ENCODE measurements around the gene LSAMP. TPM values are rescaled to one million over a fixed set of nuclear protein-coding genes. Genes with fewer than 3 reads are reported as not detected.

Gene LSAMP
- total and polyA plus RNA-seq, 2 of the 4 experiments (the other 2 are of a cell fraction) = 7.9 to 8.0 TPM

DNA sequence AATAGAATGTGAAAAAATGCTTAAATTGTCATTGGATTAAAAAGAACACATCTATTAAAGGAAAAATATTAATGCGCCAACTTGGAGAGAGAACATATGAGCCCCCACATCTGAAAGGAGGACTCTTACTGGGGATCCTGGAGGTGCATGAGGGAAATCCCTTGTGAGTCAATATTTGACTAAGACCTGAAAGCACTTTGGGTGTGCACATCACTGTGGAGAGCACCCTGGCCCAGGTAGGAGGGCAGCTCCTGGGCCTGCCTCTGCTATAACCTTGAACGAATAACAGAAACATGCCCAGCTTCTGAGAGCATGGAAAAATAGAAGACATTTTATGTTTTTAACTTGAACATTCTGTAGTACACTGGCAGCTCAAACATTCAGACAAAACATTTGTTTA lies 622.2 kb downstream of the LSAMP start:
- no peak overlapping the region for H3K4me3 ChIP-seq (ENCODE audit: insufficient read depth, low read depth, low read length)
- dilution Hi-C loops (cut with HindIII; ENCODE audit: low sequenced_read_pairs, unreplicated experiment) = no loop called here
- H3K27me3 ChIP-seq (ENCODE audit: control insufficient read depth, insufficient read depth, low read length) = no peaks in the 10 kb centered on the region
- H3K14ac ChIP-seq (replicated peaks; ENCODE audit: low read depth, low read length) = no peak overlapping the region
- no peak overlapping the region for H3K27ac ChIP-seq (ENCODE audit: insufficient read depth, low read length)
- no peak overlapping the region for H2BK5ac ChIP-seq (ENCODE audit: low read depth, low read length, poor library complexity, severe bottlenecking)
- no peaks in the 10 kb centered on the region for H3K79me1 ChIP-seq (ENCODE audit: low read depth in 1 of 2, low read length in 2 of 2)
- H4K91ac ChIP-seq (ENCODE audit: insufficient read depth, low read depth, low read length) = no peak overlapping the region
- H4K20me1 ChIP-seq (ENCODE audit: insufficient read depth, low read length) = no peaks in the 10 kb centered on the region
- TF ChIP-seq RFX5 (IDR thresholded peaks at IDR 0.05; ENCODE audit: low read depth, low read length) = no peak
- no peak for TF ChIP-seq BHLHE40 (IDR thresholded peaks at IDR 0.05; ENCODE audit: low read depth, low read length)
- no peak for TF ChIP-seq CEBPB (IDR thresholded peaks at IDR 0.05; ENCODE audit: low read depth, low read length)
- TF ChIP-seq MXI1 (IDR thresholded peaks at IDR 0.05; ENCODE audit: borderline replicate concordance, low read depth, low read length) = no peak
- no peak for TF ChIP-seq CHD1 (IDR thresholded peaks at IDR 0.05; ENCODE audit: low read depth, low read length)
- no peak for TF ChIP-seq SMC3 (IDR thresholded peaks at IDR 0.05; ENCODE audit: low read depth, low read length)
- H3K56ac ChIP-seq (ENCODE audit: extremely low read depth, insufficient read depth, low read length) = no peak overlapping the region
- no peak overlapping the region for H3K18ac ChIP-seq (ENCODE audit: low read depth, low read length)
- ATAC-seq (ENCODE audit: low read depth) (no peak), DNase-seq (no peak)
- no peak overlapping the region for H3K4me2 ChIP-seq (ENCODE audit: low read depth, low read length)
- H3K9me3 ChIP-seq (ENCODE audit: control insufficient read depth, insufficient read depth, low read length) = no peaks in the 10 kb centered on the region
- H3K4me1 ChIP-seq (ENCODE audit: control insufficient read depth, insufficient read depth, low read length) = no peaks in the 10 kb centered on the region
- intact Hi-C loops (cut with micrococcal nuclease) = loop anchor here (2.0 to 10.0 kb wide), 2 partner anchors 100 to 622 kb away; partner anchors contain the start of gene LSAMP
- H2AK5ac ChIP-seq (ENCODE audit: low read depth, low read length) = no peak overlapping the region
- POLR2A ChIA-PET (ENCODE audit: unreplicated experiment) = no interaction called here
- no peak overlapping the region for H2BK120ac ChIP-seq (ENCODE audit: low read depth, low read length)
- no peak overlapping the region for H3K9ac ChIP-seq (ENCODE audit: low read depth, low read length)
- no peak overlapping the region for H2BK20ac ChIP-seq (ENCODE audit: low read depth, low read length)
- CTCF ChIA-PET = interaction anchor here (1.2 kb wide), 1 partner anchor 15 kb away, joined by 3 read pairs; no protein-coding TSS in a partner anchor
- H3K23ac ChIP-seq (ENCODE audit: low read depth, low read length) = no peak overlapping the region
- H2AK9ac ChIP-seq (replicated peaks; ENCODE audit: low read depth, low read length, poor library complexity) = no peak overlapping the region
- H2AFZ ChIP-seq (replicated peaks; ENCODE audit: low read length, poor library complexity) = no peak overlapping the region
- H4K8ac ChIP-seq (ENCODE audit: low read depth in 2 of 2, low read length in 2 of 2) = no peak overlapping the region
- no peak overlapping the region for H4K5ac ChIP-seq (ENCODE audit: low read depth, low read length)
- no CpG with 5 or more reads among the region's 2 CpGs for WGBS, 2 experiments (ENCODE audit: extremely low coverage in 2 of 2, insufficient read length in 1 of 2)
- no peak overlapping the region for H3K4ac ChIP-seq (ENCODE audit: low read depth, low read length)
- in situ Hi-C loops (cut with MboI; ENCODE audit: low sequenced_read_pairs) = loop anchor here (25.0 kb wide), 2 partner anchors 986 to 1461 kb away; no protein-coding TSS in a partner anchor
- BruUV-seq (replicated peaks) = no TSS peak
- no peak overlapping the region for H2BK15ac ChIP-seq (ENCODE audit: low read depth, low read length)
- H3K36me3 ChIP-seq (ENCODE audit: control insufficient read depth, insufficient read depth, low read length) = no peaks in the 10 kb centered on the region
- no peaks in the 10 kb centered on the region for H3K9me1 ChIP-seq (ENCODE audit: insufficient read depth, low read length)
